ENCODE measurements around the gene MSL1.

The MSL1 gene

DNA sequence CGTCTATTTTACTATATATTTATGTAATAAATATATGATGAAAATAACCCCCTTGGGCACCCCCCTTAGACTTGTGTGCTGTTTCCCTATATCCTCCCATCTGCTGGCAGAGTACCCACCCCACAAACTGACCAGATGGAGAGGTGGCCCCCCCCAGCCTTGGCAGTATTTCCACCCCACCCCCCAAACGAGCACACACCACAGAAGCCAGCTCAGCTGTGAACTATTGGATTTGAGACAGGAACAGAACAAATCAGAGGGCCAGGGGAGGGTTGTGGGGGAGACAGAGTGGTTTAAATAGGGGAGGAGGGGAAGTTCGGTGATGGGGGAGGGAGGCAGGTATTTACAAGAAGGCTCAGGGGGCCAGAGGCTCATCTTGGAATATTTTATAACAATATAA is 29.2 kb upstream of the MSL1 start:
- no peak for DNase-seq

DNA sequence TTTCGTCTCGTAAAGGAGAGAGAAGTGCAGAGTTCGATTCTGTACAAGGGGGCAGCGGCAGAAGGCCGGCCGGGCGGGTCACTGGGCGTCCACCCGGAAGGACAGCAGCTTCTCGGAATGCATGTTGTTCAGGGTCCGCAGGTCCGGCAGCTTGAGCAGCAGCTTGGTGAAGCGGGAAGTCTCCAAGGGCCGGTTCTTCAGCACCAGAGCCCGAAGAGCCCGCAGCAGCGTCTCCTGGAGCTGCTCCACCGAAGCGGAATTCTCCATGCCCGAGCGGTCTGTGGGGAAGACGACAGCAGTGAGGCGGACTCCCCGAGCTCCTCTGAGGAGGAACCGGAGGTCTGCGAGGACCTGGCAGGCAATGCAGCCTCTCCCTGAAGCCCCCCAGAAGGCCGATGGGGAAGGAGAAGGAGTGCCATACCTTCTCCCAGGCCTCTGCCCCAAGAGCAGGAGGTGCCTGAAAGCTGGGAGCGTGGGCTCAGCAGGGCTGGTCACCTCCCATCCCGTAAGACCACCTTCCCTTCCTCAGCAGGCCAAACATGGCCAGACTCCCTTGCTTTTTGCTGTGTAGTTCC is 28.7 kb upstream of the MSL1 start:
- peak; percentile 64 for DNase-seq

GRCh38 chr17:40093580-40094201 is 28.1 kb upstream of the MSL1 start:
- DNase-seq, result no peak

DNA sequence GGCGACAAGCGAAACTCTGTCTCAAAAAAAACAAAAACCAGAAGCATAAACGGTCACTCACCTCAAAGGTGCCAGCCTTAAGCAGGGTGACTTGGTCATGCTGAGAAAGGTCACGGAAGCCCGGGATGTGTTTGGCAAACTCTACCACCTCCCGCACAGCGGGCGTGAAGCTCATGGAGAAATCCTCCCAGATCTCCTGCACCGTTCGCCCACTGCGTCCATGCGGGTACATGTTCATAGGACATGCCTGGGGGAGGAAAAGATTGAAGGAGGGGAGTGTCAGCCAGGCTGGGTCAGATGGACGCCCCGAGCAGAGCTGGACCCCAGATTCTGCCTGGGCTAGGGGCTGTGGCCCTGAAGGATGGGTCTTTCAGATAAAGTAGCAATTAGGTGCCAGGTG is 26.9 kb upstream of the MSL1 start:
- DNase-seq, result no peak

- DNase-seq, result no peak
Observed at GRCh38 chr17:40095351-40095943, 26.3 kb upstream of the MSL1 start.

GRCh38 chr17:40095944-40096791 is 25.6 kb upstream of the MSL1 start:
- DNase-seq, result no peak

GRCh38 chr17:40097087-40097486 is 24.7 kb upstream of the MSL1 start:
- no peak for DNase-seq

- no peak for DNase-seq
Observed at GRCh38 chr17:40097931-40098845, 23.6 kb upstream of the MSL1 start.

DNA sequence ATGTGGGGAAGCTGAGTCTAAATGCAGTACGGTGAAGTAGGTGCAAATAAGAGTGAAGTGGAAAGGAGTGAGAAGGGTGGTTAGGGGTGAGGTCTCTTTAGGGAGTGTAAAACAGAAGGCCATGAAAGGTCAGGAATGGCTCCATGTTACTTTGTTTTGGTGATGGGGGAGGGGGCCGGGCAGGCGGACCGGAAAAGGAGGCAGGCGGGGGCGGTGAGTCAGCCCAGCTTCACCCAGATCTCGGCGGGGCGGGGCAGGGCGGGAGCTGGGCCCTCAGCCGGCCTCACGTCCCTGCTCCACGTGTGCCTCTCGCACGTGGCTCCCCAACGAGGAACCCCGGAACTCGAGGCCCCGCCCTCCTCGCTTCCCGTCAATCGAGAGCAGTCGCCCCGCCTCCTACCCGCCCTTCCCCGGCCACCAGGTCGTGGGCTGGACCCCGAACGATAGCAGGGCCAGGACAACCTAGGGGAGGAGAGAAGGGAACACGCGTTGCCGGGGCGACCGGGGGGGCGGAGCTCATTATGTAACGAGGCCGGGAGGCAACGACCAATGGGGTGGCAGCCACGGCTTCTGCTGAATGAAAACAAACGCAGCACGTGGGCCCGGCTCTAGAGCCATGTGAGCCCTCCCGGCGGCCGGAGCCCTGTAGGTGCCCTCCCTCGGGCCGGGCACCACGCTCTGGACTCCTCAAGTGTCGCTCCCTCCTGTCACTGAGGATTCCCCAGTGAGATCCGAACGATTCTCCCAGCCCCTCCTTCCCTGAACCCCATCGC is 22.7 kb upstream of the MSL1 start:
- peak; percentile 98 for DNase-seq

DNA sequence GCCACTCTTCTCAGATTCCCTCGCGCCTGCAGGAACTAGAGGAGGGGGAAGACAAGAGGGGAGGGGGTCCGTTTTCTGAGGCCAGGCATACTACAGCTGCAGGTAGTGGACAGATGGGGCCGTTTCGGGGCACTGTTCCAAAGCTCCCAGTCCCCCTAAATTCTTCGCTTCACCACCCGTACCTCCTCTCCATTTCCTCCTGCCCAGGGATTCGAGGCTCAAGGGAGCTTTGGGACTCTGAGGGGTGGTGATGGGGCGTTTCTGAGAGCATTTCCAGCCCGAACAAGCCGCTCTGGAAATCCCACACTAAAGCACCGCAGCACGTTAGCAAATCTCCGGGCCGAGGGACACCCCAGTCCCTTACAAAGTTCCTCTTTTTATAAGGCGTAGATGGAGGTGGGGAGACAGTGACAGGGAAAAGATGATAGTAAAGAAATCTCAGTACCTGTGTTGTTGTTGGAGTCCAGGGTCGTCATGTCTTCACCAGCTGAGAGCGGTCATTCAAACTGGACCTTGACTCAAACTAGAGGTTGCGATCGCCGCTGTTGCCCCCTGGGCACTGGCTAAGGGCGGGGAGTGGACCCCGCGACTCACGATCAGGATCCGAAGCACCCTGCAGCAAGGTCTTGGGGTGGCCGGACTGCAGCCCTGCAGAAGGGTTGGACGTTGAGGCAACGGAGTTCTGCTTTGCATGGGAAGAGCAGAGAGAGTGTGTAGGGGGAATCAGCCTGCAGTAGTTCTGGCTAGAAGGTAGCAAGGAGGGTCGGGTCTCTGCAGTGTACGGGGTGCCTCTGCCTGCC is 22.0 kb upstream of the MSL1 start:
- no peak for DNase-seq

- no peak for DNase-seq
Observed at GRCh38 chr17:40100419-40100668, 21.4 kb upstream of the MSL1 start, which contains the start of gene NR1D1. NR1D1 (minus strand) TSS chr17:40100589; CDS start chr17:40100094, 495 bp downstream.

GRCh38 chr17:40100669-40101366 is 21.0 kb upstream of the MSL1 start:
- DNase-seq, result peak; percentile 95

- no peak for DNase-seq
Observed at GRCh38 chr17:40101367-40102210, 20.2 kb upstream of the MSL1 start.

DNA sequence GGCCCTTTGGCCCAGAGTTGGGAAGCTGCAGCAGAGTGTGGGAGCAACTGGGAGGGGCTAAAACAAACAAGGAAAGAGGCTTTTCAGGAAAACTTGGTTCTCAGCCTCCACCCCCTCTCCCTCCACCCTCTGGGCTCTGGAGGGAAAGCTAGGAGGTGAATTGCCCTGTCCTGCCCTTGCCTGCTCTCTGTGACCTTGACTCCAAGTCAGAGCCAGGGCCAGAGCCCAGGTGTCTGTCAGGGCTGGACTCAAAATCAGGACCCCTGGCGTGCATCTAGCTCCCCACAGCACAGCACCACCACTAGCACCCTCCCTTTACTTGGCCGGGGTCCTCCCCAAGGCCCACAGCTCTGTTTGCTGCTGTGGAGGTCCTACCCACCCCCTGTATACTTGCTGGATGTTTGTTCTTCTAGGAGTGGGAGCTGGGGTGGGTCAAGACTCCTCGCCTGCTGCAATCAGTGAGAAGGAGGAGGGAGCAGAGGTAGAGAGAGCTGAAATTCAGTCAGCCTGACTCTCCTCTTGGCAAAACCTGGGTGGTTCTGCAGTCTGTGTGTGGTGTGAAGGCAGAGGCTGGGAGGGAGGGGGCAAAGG is 18.6 kb upstream of the MSL1 start:
- DNase-seq, result no peak

- no peak for DNase-seq
Observed at GRCh38 chr17:40103688-40104087, 18.1 kb upstream of the MSL1 start.

DNA sequence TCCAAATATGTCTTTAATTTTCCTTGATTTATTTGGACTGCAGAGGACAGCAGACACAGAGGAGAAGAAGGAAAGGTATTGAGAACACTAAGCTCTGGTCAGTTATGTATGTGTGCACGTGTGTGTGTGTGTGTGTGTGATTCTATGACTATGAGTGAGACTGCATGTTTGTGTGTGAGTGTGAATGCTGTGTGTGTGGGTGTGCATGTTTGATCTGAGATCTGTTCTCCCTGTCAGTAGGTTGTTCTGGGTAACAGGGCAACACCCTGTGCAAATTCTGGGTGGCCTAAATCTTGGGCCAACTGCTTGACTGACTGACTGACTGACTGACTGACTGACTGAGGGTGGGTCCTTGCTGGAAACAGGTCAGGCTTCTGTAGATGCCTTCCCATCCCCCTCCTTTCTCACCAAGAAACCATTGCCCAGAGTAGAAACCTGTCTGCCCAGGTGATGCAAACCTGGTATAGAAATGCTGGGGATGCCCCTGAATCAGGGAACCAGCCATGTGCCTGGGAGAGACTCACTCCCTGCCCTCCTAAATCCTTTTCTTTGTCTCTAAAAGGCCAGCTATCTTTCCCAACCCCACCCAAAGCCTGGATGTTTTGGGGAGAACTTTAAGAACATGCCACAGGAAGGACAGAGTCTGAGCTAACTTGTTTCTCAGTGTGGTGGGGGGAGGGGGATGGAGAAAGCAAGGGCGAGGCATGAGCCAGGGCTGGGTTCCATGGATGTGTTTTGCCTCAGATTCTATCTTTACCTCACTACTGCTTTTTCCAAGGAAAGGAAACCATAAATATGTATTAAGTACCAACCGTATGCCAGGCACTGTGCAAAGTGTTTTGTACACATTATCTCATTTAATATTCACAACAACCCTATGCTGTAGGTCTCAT is 16.9 kb upstream of the MSL1 start:
- DNase-seq, result no peak

- DNase-seq, result no peak
Observed at GRCh38 chr17:40105861-40106759, 15.7 kb upstream of the MSL1 start.

All from retina (tissue), 1 donor.